Right atrium auricular region (tissue), 2 donors: Measurements from ENCODE around the gene ZNF181. TPM values are rescaled to one million over a fixed set of nuclear protein-coding genes. Genes with fewer than 3 reads are reported as not detected.
"Not testable (repeated sequence)": the region's sequence is repeated elsewhere in the genome, so short reads cannot be mapped to it uniquely, and the experiment has no call there.

Experiments used
- DNase-seq: peaks from one replicate; pipeline ENCODE4 v3.0.0-alpha.2; 2019; ENCODE audit warnings: low spot score
- H3K27ac ChIP-seq, 2 donors: fragments of 200-600 bp; sonication (generic); 1 replicate in 1 of 2; 2 replicates in 1 of 2; pipeline ENCODE4 v1.5.1; 2016 to 2019
- H3K27me3 ChIP-seq, 2 donors: fragments of 200-600 bp; sonication (generic); one replicate each; pipeline versions ENCODE4 v1.5.1 to v1.6.0; 2017 to 2019
- H3K36me3 ChIP-seq: fragments of 200-600 bp; sonication (generic); one replicate; pipeline ENCODE4 v1.5.1; 2016
- H3K4me1 ChIP-seq, 2 donors: fragments of 200-600 bp; sonication (generic); one replicate each; pipeline versions ENCODE4 v1.5.1 to v1.6.0; 2017 to 2019
- H3K4me3 ChIP-seq, 2 donors: fragments of 200-600 bp; sonication (generic); 1 replicate in 1 of 2; 2 replicates in 1 of 2; pipeline ENCODE4 v1.5.1; 2017 to 2019; ENCODE audit warnings: mild to moderate bottlenecking in 1 of 2, moderate library complexity in 1 of 2
- H3K9me3 ChIP-seq, 2 donors: fragments of 200-600 bp; sonication (generic); one replicate each; pipeline ENCODE4 v1.5.1; 2019
- CTCF ChIP-seq, 2 donors: fragments of 200-600 bp; sonication (generic); IDR thresholded peaks; one replicate each; pipeline ENCODE4 v1.5.1; 2019; ENCODE audit warnings: antibody characterized with exemption in 2 of 2
- total RNA-seq, 2 donors: library from RNA; depleted of rRNA; stranded (reverse); fragments of >200 nt; gene quantifications; one replicate each; pipeline ENCODE4 v1.1.0, GENCODE V29; 2016

Gene ZNF181
- total RNA-seq: 10 to 100 TPM; 20.1 to 50.1 TPM

GRCh38 chr19:34733746-34734536 is at the start of gene ZNF181:
Gene ZNF181, plus strand, starts transcription at chr19:34734243. Its CDS starts 795 bp downstream, at chr19:34735038.
- Histone ChIP-seq H3K9me3 (peaks cover 0 to under 1% of the 10 kb centered on the region in 2 donors), H3K27me3 (no peaks in the 10 kb centered on the region), H3K4me1 (peaks cover 0 to 36% of the 10 kb centered on the region in 2 donors), H3K4me3 (peak within 1 kb of the TSS; percentile 83 to 86), H3K27ac (peak within 1 kb of the TSS; percentile 99 to 100), H3K36me3 (peaks cover 14% of the 10 kb centered on the region)
- DNase-seq: peak; percentile 94
- TF ChIP-seq CTCF (IDR thresholded peaks at IDR 0.05): peak in 1 of 2 donors; percentile 22

- Histone ChIP-seq H3K9me3 (peaks cover 5 to 62% of the 10 kb centered on the region in 2 donors), H3K36me3 (peaks cover 44% of the 10 kb centered on the region)
These were observed 48.8 kb upstream of the ZNF181 start for GRCh38 chr19:34685266-34685665.

GRCh38 chr19:34686455-34686854 is 47.6 kb upstream of the ZNF181 start:
- no peak overlapping the region for H3K4me3 ChIP-seq
- no peaks in the 10 kb centered on the region for H3K27me3 ChIP-seq
- no peaks in the 10 kb centered on the region for H3K4me1 ChIP-seq
- H3K9me3 ChIP-seq: peaks cover 5 to 53% of the 10 kb centered on the region in 2 donors
- H3K36me3 ChIP-seq: peaks cover 32% of the 10 kb centered on the region
- no peak overlapping the region for H3K27ac ChIP-seq
- TF ChIP-seq CTCF (IDR thresholded peaks at IDR 0.05): no peak
- no peak for DNase-seq

More at GRCh38 chr19:34685266-34685665, 48.8 kb upstream of the ZNF181 start:
- H3K4me1 ChIP-seq, H3K27ac ChIP-seq, DNase-seq, H3K4me3 ChIP-seq, H3K27me3 ChIP-seq: not testable (repeated sequence)

GRCh38 chr19:34687348-34687747 is 46.7 kb upstream of the ZNF181 start:
- H3K9me3 ChIP-seq: peaks cover 5 to 45% of the 10 kb centered on the region in 2 donors
- no peak for TF ChIP-seq CTCF (IDR thresholded peaks at IDR 0.05)
- no peak overlapping the region for H3K27ac ChIP-seq
- DNase-seq: no peak
- peaks cover 24% of the 10 kb centered on the region for H3K36me3 ChIP-seq
- no peak overlapping the region for H3K4me3 ChIP-seq
- no peaks in the 10 kb centered on the region for H3K27me3 ChIP-seq
- no peaks in the 10 kb centered on the region for H3K4me1 ChIP-seq

DNA sequence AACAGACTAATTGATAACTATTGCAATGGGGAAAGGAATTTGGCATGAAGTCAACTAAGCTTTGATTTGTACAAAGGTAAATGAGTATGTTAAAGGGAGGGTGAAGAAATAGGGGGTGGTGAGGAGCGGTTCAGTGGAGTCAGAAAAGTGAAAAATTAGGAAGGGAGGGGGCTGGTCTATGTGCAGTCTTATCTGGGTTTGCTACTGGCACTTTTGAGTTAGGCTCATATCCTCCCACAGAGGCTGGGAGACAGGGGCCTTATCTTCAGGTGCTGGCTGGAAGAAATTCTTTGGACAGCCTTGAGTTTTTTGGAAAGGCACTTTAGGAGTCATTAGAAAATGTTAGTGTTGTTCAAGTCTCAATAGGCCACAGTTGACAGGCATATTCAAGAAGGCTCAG is 45.5 kb upstream of the ZNF181 start:
- TF ChIP-seq CTCF (IDR thresholded peaks at IDR 0.05): no peak
- Histone ChIP-seq H3K27ac (no peak overlapping the region), H3K36me3 (peaks cover 12% of the 10 kb centered on the region), H3K9me3 (peaks cover 5 to 33% of the 10 kb centered on the region in 2 donors), H3K4me3 (no peak overlapping the region), H3K4me1 (no peaks in the 10 kb centered on the region), H3K27me3 (no peaks in the 10 kb centered on the region)
- DNase-seq: no peak

DNA sequence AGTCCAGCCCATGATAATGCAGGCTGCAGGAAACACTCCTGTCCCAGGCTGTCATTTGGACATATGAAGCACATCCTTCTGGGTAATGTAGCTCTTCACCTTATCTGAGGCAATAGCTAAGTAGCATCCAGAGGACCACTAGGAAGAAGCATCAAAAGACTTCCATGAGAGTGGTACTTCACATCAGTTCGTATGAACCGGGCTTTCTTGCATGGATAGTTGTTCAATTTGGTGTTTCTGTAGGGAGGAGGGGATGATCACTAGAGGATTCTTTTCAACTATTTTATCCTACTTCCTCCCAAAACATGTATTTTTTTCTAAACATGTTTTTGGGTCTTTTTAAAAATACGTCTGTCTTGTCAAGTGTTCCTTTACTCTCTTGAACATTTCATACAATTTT is 43.7 kb upstream of the ZNF181 start:
- H3K4me3 ChIP-seq: no peak overlapping the region
- peaks cover 0 to 16% of the 10 kb centered on the region in 2 donors for H3K9me3 ChIP-seq
- TF ChIP-seq CTCF (IDR thresholded peaks at IDR 0.05): no peak
- no peaks in the 10 kb centered on the region for H3K27me3 ChIP-seq
- no peaks in the 10 kb centered on the region for H3K4me1 ChIP-seq
- no peak overlapping the region for H3K27ac ChIP-seq
- no peaks in the 10 kb centered on the region for H3K36me3 ChIP-seq
- no peak for DNase-seq
